Neural crest cell (in vitro differentiated cells): ENCODE data around the gene WLS. TPM values are rescaled to one million over a fixed set of nuclear protein-coding genes. Genes with fewer than 3 reads are reported as not detected.

Experiments
- DNase-seq: peaks from one replicate; pipeline ENCODE4 v3.0.0; 2021; ENCODE audit warnings: low read depth, mixed read lengths, low spot score
- H3K27ac Mint-ChIP-seq: one replicate; pipeline ENCODE4 v1.8.0; 2021; ENCODE audit warnings: mild to moderate bottlenecking, mixed read lengths; ENCODE audit not compliant: unreplicated experiment
- H3K27me3 Mint-ChIP-seq: 2 replicates; pipeline ENCODE4 v1.8.0; 2021; ENCODE audit warnings: low read depth, mild to moderate bottlenecking, mixed read lengths
- H3K36me3 Mint-ChIP-seq: 2 replicates; pipeline ENCODE4 v1.8.0; 2021; ENCODE audit warnings: low read depth, mild to moderate bottlenecking, mixed read lengths
- H3K4me1 Mint-ChIP-seq: 2 replicates; pipeline ENCODE4 v1.8.0; 2021; ENCODE audit warnings: mixed read lengths
- H3K4me3 Mint-ChIP-seq: one replicate; pipeline ENCODE4 v1.8.0; 2021; ENCODE audit warnings: mild to moderate bottlenecking, mixed read lengths
- H3K9me3 Mint-ChIP-seq: 2 replicates; pipeline ENCODE4 v1.8.0; 2021; ENCODE audit warnings: mixed read lengths
- total RNA-seq: library from RNA; stranded (reverse); gene quantifications from 2 replicates; pipeline ENCODE4 v1.2.1, GENCODE V29; 2021
- TF ChIP-seq, protein P1 (sequence below): fragments of 200-600 bp; sonication (generic); conservative IDR thresholded peaks from 2 replicates; pipeline ENCODE4 v1.5.0; 2021; ENCODE audit warnings: antibody characterized with exemption, mild to moderate bottlenecking

WLS gene
- total RNA-seq, 1 donor from 2014 or later, result 152 TPM

DNA sequence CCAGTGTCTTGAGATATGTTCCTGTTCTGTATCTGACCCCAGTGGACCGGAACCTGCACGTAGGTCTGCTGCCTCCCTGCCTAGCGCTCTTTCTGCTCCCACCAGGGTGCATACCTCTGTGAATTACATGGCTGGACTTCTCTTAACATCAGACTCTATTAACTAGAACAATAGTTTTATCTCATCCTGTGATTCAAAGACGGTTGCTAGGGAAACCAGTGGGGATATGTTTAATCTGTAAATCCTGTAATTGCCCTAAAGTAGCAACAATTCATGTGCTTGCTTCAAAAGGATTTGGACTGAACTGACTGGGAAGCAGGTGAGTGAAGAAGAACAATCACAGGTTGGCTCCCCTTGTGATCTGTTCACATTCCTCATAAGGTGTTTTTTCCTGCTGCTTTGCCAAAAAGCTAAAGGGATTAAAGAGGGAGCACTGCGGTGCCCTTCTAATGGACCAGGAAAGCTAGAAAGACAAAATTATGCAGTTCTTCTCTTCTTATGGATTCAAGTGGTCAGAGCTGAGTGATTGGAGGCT, 129.2 kb downstream of the WLS start:
- Mint-ChIP-seq H3K4me3 (no peak overlapping the region), H3K36me3 (peaks cover 9% of the 10 kb centered on the region), H3K27me3 (no peaks in the 10 kb centered on the region), H3K9me3 (no peaks in the 10 kb centered on the region), H3K4me1 (peaks cover 19% of the 10 kb centered on the region), H3K27ac (no peak overlapping the region)
- no peak for DNase-seq
- TF ChIP-seq, protein P1, sequence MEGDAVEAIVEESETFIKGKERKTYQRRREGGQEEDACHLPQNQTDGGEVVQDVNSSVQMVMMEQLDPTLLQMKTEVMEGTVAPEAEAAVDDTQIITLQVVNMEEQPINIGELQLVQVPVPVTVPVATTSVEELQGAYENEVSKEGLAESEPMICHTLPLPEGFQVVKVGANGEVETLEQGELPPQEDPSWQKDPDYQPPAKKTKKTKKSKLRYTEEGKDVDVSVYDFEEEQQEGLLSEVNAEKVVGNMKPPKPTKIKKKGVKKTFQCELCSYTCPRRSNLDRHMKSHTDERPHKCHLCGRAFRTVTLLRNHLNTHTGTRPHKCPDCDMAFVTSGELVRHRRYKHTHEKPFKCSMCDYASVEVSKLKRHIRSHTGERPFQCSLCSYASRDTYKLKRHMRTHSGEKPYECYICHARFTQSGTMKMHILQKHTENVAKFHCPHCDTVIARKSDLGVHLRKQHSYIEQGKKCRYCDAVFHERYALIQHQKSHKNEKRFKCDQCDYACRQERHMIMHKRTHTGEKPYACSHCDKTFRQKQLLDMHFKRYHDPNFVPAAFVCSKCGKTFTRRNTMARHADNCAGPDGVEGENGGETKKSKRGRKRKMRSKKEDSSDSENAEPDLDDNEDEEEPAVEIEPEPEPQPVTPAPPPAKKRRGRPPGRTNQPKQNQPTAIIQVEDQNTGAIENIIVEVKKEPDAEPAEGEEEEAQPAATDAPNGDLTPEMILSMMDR, result no peak

DNA sequence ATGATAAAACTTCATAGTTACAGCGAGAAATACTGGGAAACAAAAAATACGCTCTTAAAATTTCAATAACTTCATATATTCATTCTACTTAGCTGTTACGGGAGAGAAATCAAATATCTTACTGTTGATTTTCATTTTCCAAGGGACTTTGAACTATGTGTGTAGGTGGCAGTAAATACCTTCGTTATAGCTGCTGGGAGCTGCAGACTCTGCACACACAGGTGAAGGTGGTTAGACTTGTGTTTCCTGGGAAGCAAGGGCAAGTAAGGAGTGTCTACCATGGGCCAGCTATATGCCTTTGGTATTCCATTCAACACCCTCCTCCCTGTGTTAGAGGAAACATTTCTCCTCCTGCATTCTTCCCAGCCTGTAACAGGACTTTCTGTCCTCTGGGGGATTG, 130.5 kb downstream of the WLS start:
- Mint-ChIP-seq H3K27ac (no peak overlapping the region), H3K36me3 (peaks cover 9% of the 10 kb centered on the region), H3K27me3 (no peaks in the 10 kb centered on the region), H3K4me3 (no peak overlapping the region), H3K4me1 (peaks cover 19% of the 10 kb centered on the region), H3K9me3 (no peaks in the 10 kb centered on the region)
- DNase-seq, result no peak
- TF ChIP-seq, protein P1, result no peak

DNA sequence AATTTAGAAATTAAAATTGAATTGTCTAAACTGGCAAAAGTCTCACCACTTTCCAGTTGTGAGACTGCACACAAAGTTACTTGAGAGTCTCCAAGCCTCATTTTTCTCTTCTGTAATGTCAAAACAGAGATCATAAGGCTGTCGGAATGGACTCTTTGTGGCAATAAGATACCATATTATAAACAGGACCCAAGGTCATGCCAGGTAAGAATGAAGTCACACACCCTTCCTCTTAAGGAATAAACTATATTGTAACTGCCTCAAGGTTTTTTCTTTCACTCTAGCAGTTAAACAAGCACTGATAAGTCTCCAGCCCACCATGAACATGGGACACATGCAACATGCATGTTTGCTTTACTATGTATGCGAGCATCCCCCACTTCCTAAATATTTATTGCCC, 131.8 kb downstream of the WLS start:
- TF ChIP-seq, protein P1, result no peak
- peaks cover 19% of the 10 kb centered on the region for H3K4me1 Mint-ChIP-seq
- no peaks in the 10 kb centered on the region for H3K9me3 Mint-ChIP-seq
- peaks cover 8% of the 10 kb centered on the region for H3K36me3 Mint-ChIP-seq
- no peak overlapping the region for H3K27ac Mint-ChIP-seq
- H3K27me3 Mint-ChIP-seq, result no peaks in the 10 kb centered on the region
- H3K4me3 Mint-ChIP-seq, result no peak overlapping the region
- DNase-seq, result no peak

DNA sequence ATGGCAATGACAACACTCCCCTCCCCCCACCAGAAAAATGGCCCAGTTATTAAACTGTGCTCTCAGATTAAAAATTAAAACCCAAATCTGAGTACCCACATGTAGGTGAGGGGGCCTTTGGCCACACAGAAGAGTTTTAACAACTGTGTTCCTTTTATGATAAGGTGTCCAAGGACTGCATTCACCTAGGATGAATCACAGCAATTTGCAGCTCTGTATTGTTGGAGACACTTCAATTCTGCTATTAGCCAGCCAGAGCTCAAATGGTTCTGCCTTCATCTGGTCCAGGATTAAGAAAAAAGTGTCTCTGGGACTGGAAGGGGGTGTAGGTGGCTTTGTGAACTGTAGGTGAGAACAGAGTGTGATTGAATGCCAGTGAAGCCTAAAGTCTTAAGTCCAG, 138.6 kb downstream of the WLS start:
- H3K36me3 Mint-ChIP-seq, result peaks cover 35% of the 10 kb centered on the region
- H3K27ac Mint-ChIP-seq, result no peak overlapping the region
- H3K9me3 Mint-ChIP-seq, result peaks cover 25% of the 10 kb centered on the region
- no peak for DNase-seq
- no peaks in the 10 kb centered on the region for H3K27me3 Mint-ChIP-seq
- TF ChIP-seq, protein P1, result no peak
- no peaks in the 10 kb centered on the region for H3K4me1 Mint-ChIP-seq
- no peak overlapping the region for H3K4me3 Mint-ChIP-seq

DNA sequence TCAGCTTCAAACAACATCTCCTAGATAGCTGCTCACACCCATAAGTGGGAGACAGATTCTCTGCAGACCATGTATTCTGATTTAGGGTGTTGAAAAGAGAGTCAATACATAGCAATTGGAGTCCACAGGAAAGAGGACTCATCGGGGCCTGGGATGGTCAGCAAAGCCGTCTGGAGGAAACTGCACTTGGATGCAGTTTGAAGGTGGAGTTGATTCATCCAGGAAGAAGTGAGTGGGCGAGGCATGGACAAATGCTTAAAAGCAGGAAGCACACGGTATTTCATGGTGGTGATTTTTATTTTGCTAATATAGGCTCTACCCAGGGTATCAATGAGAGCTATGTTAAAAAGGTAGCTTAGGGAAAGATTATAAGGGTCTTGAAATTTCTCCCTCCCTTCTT, 145.1 kb downstream of the WLS start:
- TF ChIP-seq, protein P1, result no peak

More for the DNA sequence above, 145.1 kb downstream of the WLS start:
- Mint-ChIP-seq H3K4me1 (no peaks in the 10 kb centered on the region), H3K27me3 (no peaks in the 10 kb centered on the region), H3K27ac (no peak overlapping the region), H3K36me3 (peaks cover 14% of the 10 kb centered on the region), H3K4me3 (no peak overlapping the region), H3K9me3 (peaks cover 19% of the 10 kb centered on the region)
- no peak for DNase-seq
